ENCODE results near the gene ADRA2B.
A peak's percentile ranks its signal among the peaks of the same experiment; 100 is the strongest.

The ADRA2B gene

GRCh38 chr2:96116879-96117533 is 635 bp upstream of the ADRA2B start:
- no peak for TF ChIP-seq POLR2A (IDR thresholded peaks at IDR 0.05; ENCODE audit: extremely low read depth, insufficient read length)
- TF ChIP-seq CTCF (IDR thresholded peaks at IDR 0.05; ENCODE audit: low read depth, low read length) = peak; percentile 31
- DNase-seq (ENCODE audit: low read depth) = peak; percentile 49
- no peak overlapping the region for H3K4me3 ChIP-seq (ENCODE audit: low read depth, low read length)

- DNase-seq (ENCODE audit: low read depth) = no peak
- H3K4me3 ChIP-seq (ENCODE audit: low read depth, low read length) = no peak overlapping the region
- no peak for TF ChIP-seq MAX (IDR thresholded peaks at IDR 0.05; ENCODE audit: low read depth, low read length)
- no peak for TF ChIP-seq CTCF (IDR thresholded peaks at IDR 0.05; ENCODE audit: low read depth, low read length)
- no peak for TF ChIP-seq POLR2A (IDR thresholded peaks at IDR 0.05; ENCODE audit: extremely low read depth, insufficient read length)
- no peak for TF ChIP-seq MYC (IDR thresholded peaks at IDR 0.05; ENCODE audit: low read depth, low read length)
Observed at GRCh38 chr2:96115631-96116423, 544 bp downstream of the ADRA2B start.

DNA sequence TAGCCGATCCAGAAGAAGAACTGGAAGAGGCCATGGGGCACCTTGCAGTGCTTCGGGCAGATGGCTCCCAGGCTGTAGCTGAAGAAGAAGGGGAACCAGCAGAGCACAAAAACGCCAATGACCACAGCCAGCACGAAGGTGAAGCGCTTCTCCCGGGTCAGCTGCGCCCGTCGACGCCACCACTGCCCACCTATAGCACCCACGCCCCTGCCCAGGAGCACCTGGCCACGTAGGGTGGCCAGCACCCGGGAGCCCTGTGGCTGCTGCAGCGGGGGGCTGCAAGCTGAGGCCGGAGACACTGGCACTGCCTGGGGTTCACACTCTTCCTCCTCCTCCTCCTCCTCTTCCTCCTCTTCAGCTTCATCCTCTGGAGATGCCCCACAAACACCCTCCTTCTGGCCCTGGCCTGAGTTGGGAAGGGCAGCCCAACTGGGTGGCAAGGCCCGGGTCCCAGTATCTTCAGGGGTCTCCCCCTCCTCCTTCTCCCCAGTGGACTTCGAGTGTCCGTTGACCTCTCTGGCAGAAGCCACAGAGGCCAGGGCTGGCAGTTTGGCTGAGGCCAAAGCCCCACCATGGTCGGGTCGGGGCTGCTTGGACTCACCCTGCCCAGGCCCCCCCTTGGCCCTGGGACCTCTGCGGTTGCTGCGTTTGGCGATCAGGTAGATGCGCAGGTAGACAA is 1.3 kb downstream of the ADRA2B start:
- no peak for DNase-seq (ENCODE audit: low read depth)
- H3K4me3 ChIP-seq (ENCODE audit: low read depth, low read length) = no peak overlapping the region
- no peak for TF ChIP-seq MAX (IDR thresholded peaks at IDR 0.05; ENCODE audit: low read depth, low read length)
- no peak for TF ChIP-seq POLR2A (IDR thresholded peaks at IDR 0.05; ENCODE audit: extremely low read depth, insufficient read length)
- no peak for TF ChIP-seq MYC (IDR thresholded peaks at IDR 0.05; ENCODE audit: low read depth, low read length)
- no peak for TF ChIP-seq CTCF (IDR thresholded peaks at IDR 0.05; ENCODE audit: low read depth, low read length)

DNA sequence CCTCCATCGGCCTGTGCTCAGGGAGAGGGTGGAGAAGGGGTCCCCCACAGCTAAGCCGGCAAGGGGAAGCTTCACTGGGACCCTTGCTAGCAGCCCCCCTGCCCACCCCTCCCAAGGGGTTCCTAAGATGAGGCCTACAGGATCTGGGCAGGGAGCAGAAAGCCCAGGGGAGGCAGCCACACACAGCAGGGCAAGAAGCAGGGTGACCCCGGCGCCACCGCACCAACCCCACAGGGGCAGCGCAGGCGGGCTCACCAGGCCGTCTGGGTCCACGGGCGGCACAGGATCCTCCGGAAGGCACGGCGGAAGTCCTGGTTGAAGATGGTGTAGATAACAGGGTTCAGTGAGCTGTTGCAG is 1.8 kb downstream of the ADRA2B start:
- TF ChIP-seq MAX (IDR thresholded peaks at IDR 0.05; ENCODE audit: low read depth, low read length) (no peak), CTCF (IDR thresholded peaks at IDR 0.05; ENCODE audit: low read depth, low read length) (no peak), MYC (IDR thresholded peaks at IDR 0.05; ENCODE audit: low read depth, low read length) (no peak), POLR2A (IDR thresholded peaks at IDR 0.05; ENCODE audit: extremely low read depth, insufficient read length) (no peak)

DNA sequence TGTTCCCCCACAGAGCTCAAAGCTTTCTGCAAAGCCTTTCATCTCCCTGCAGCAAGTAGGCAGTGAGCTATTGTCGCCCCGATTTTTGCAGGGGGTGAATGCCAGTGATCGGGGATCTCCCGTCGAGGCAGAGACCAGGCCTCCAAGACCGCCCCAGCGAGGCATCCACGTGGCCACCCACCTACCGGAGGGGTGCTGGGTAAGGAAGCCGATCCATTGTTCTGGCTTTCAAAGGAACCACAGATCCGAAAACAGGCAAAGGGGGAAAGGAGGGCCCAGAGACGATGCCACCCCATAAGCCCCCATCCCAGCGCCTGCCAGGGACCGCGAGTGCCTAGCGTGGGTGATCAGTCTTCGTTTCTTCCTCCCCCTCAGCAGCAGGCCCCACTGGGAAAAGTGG is 2.4 kb downstream of the ADRA2B start:
- no peak overlapping the region for H3K4me3 ChIP-seq (ENCODE audit: low read depth, low read length)
- no peak for TF ChIP-seq MYC (IDR thresholded peaks at IDR 0.05; ENCODE audit: low read depth, low read length)
- no peak for TF ChIP-seq POLR2A (IDR thresholded peaks at IDR 0.05; ENCODE audit: extremely low read depth, insufficient read length)
- TF ChIP-seq CTCF (IDR thresholded peaks at IDR 0.05; ENCODE audit: low read depth, low read length) = no peak
- TF ChIP-seq MAX (IDR thresholded peaks at IDR 0.05; ENCODE audit: low read depth, low read length) = no peak
- no peak for DNase-seq (ENCODE audit: low read depth)

More for the DNA sequence above, 1.8 kb downstream of the ADRA2B start:
- peak; percentile 30 for DNase-seq (ENCODE audit: low read depth)
- H3K4me3 ChIP-seq (ENCODE audit: low read depth, low read length) = no peak overlapping the region
